Upper lobe of left lung (tissue), 4 donors: ENCODE measurements around the gene TBCA.

Source experiments
- POLR2AphosphoS5 ChIP-seq, 2 donors: sonication (generic); formaldehyde crosslinking; IDR thresholded peaks; one replicate each; pipeline ENCODE4 v1.5.1; 2017; ENCODE audit warnings: antibody characterized with exemption in 2 of 2
- TF ChIP-seq, protein P1 (sequence below), 6 experiments: fragments of 450-650 bp in 4 of 6; fragments of 200-600 bp in 2 of 6; sonication (generic) in 2 of 6; IDR thresholded peaks; one replicate each; pipeline ENCODE4 v1.5.1; 2016 to 2019; ENCODE audit warnings: antibody characterized with exemption in 6 of 6

GRCh38 chr5:77770293-77771005, 5.7 kb downstream of the TBCA start:
- TF ChIP-seq, protein P1, sequence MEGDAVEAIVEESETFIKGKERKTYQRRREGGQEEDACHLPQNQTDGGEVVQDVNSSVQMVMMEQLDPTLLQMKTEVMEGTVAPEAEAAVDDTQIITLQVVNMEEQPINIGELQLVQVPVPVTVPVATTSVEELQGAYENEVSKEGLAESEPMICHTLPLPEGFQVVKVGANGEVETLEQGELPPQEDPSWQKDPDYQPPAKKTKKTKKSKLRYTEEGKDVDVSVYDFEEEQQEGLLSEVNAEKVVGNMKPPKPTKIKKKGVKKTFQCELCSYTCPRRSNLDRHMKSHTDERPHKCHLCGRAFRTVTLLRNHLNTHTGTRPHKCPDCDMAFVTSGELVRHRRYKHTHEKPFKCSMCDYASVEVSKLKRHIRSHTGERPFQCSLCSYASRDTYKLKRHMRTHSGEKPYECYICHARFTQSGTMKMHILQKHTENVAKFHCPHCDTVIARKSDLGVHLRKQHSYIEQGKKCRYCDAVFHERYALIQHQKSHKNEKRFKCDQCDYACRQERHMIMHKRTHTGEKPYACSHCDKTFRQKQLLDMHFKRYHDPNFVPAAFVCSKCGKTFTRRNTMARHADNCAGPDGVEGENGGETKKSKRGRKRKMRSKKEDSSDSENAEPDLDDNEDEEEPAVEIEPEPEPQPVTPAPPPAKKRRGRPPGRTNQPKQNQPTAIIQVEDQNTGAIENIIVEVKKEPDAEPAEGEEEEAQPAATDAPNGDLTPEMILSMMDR (IDR thresholded peaks at IDR 0.05) = no peak
- no peak for TF ChIP-seq POLR2AphosphoS5 (IDR thresholded peaks at IDR 0.05)
